Limb (tissue), 2 donors: ENCODE results near the gene TMEM94.
"Not testable (repeated sequence)": the region's sequence is repeated elsewhere in the genome, so short reads cannot be mapped to it uniquely, and the experiment has no call there.

Source experiments
- DNase-seq, 2 donors: peaks; one replicate each; pipeline ENCODE4 v3.0.0-alpha.2; 2016; ENCODE audit errors: extremely low spot score in 2 of 2

The TMEM94 gene

DNA sequence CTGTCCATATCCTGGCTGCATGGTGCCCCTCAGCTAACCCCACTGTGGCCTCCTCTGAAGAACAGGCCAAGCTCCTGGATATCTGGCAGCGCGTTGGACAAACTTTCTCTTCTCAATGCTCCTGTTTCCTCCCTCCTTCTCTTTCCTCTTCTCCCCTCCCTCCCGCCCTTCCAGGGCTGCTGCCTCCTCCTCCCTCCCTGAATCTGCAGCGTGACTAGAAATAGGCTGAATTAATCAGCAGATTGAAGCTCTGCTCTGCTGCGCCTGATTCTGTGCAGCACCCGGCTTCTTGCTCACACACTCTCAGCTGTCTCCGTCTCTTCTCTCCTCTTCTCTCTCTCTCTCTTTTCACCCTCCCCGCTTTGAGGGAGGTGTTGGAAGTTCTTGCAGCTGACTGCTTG is 19.8 kb downstream of the TMEM94 start:
- peak in 1 of 2 donors; percentile 40 for DNase-seq

DNA sequence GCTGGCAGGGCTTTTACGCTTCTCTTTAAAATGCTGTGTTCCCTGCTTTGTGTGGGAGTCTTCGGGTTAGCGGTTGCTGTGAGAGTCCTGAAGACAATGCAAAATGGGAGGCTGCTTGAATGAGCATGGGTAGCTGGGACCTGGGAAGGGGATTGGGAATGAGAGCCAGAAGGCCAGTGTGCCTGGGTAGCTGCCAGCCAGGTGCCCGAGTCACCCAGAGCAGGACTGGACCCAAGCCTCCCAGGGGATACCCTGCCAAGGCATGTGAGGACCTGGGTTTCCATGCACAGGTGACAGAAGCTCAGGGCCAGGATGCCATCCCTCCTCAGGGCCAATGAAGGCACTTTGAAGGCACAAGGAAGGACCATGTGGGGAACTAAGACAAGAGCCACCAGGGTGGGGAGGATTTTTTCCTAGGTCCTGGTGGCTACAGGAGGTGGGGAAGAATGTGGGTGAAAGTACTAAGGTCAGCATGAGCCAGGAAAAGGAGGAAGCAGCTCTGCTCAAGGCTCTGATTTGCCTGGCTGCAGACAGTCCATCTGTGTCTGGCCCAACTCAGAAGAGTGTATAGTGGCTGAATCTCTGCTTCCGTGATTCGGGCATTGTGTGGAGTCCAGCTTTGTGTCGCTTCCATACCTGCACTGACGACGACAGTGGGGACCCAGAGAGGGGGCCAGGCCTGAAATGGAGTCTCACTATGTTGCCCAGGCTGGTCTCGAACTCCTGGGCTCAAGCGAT is 20.5 kb downstream of the TMEM94 start:
- no peak for DNase-seq

DNA sequence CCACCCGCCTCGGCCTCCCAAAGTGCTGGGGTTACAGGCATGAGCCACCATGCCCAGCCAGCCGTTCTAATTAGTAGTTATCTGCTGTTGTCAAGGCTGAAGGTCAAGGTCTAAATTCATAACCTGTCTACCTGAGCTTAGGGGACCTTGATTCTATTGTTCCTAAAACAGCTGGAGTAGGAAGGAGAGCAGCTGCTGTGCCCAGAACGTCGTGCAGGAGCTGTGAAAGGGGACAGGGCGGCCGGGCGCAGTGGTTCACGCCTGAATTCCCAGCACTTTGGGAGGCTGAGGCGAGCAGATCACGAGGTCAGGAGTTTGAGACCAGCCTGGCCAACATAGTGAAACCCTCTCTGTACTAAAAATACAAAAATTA is 21.0 kb downstream of the TMEM94 start:
- not testable (repeated sequence) for DNase-seq

DNA sequence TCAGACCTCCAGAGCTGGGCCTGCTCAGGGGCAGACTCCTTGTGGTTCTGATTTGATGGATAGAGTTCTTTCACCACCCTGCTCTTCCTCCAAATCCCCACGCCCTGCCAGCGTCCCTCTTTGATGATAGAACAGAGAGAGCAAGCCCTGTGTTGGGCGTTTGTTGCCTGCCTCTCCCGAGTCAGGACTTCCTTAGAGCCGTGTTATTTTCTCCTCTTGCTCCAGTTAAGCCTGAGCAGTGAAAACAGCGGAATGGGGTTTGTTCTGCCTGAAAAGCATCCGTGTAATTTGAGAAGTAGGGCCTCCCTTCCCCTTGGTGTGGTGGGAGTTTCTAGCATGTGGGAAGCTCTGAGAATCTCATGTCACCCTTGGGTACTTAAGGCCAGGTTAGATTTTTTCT is 22.1 kb downstream of the TMEM94 start:
- no peak for DNase-seq

DNA sequence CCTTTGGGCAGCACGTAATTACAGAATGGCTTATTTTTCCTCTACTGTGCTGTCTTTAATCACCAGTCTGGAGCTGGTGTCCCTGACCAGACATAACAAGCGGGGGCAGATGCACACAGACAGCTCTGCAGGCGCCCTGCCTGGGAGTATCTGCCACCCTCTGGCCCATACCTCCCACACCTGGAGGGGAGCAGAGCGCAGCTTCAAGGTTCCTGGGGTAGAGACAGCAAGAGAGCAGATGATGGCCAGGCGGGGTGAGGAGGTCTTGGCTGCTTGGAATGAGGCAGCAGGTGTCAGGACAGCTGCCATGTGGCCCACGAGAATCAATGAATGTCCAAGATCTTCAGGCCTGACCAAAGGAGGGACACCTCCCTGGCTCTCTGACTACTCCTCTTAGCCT is 23.8 kb downstream of the TMEM94 start:
- DNase-seq: peak in 1 of 2 donors; percentile 16

DNA sequence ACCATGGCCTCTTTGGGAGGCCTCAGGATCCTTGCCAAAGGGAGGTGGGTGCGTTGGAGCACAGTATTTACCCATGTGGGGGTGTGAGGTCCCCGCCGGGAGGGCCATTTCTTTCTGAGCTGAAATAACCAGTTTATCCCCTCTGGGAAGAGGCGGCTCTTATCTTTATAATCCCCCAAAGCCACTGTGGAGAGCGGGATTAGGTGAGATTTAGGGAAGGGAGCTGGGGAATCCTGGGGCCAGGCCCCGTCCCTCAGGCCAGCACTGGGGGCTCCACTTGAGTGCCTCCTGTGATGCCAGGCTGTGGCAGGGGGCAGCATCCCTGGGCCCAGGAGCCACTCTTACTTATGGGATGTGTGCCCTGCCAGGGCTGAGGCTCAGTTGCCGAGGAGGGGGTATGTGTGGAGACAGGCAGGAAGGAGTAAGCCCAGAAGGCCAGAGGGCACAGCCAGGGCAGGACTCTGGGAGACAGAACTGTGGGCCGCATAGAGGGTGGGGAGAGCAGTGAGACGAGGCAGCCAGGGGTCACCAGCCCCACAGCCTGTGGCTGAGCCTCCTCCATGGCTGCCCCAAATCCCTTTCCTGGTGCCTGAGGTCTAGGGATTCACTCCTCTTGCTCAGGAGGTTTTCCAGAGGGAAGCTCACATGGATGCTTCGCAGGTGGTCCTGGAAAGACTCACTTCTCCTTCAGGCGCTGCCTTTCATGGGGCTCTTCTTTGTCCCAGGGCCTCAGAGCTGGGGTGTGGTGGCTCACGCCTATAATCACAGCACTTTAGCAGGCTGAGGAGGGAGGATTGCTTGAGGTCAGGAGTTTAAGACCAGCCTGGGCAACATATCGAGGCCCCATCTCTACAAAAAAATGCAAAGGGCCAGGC is 25.0 kb downstream of the TMEM94 start:
- no peak for DNase-seq

- no peak for DNase-seq
These were observed 25.9 kb downstream of the TMEM94 start for GRCh38 chr17:75482098-75482942.

DNA sequence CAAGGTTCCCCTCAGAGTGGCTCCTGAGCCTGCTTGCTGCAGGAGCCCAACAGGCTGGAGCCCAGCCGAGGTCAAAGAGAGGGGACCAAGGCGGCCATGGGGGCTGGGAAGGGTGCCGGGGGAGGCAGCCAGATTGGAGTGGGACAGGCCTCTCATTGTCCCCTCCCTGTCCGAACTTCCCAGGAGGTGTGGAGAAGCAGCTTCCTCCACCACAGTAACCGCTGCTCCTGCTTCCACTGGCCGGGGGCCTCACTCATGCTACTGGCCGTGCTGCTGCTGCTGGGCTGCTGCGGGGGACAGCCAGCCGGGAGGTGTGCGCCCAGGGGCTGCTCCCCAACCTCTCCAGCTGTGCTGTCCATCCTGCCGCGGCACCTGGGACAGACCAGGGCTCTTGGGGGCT is 29.3 kb downstream of the TMEM94 start:
- DNase-seq: no peak

DNA sequence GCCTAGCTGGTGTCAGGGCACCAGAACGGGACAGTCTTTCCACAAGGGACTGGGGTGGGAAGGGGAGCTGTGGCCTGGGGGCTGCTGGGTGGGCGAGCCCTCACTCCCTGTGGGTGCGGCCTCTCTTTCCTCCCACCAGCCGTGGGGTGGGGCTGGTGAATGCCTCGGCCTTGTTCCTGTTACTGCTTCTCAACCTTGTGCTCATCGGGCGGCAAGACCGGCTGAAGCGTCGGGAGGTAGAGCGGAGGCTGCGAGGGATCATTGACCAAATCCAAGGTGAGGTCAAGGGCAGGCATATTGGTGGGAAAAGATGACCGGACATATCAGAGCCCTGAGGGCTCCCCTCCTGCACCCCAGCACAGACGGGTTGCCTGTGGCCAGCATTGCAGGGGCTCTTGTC is 29.7 kb downstream of the TMEM94 start:
- no peak for DNase-seq

GRCh38 chr17:75486951-75487350 is 30.5 kb downstream of the TMEM94 start:
- no peak for DNase-seq

DNA sequence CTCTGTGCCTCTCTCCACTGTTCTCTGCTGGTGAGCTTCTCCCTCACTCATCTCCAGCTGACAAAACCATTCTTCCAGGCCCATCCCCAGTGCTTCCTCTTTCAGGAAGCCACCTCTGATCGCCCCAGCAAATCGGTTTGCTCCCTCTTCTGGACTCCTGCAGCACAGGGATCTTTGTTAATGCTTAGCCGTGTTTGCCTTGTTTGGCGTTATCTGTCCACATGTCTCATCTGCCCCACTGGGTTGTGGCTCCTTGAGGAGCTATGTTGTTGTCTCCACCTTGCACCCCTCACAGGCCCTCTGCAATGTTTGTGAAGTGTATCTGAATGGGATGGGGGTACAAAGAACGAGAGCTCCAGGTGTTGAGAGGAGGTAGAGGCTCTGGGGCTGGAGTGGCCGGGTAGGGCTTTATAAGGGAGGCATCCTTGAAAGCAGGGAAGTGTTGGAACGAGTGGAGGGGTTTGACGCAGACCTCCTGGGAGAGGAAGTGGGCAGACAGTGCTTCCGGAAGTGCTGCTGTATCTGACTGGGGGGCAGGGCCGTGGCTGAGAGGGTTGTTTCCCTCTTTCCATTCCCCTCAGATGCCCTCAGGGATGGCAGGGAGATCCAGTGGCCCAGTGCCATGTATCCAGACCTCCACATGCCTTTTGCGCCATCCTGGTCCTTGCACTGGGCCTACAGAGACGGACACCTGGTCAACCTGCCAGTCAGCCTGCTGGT is 31.1 kb downstream of the TMEM94 start:
- no peak for DNase-seq

- no peak for DNase-seq
These were observed 32.5 kb downstream of the TMEM94 start for GRCh38 chr17:75488693-75489510.

DNA sequence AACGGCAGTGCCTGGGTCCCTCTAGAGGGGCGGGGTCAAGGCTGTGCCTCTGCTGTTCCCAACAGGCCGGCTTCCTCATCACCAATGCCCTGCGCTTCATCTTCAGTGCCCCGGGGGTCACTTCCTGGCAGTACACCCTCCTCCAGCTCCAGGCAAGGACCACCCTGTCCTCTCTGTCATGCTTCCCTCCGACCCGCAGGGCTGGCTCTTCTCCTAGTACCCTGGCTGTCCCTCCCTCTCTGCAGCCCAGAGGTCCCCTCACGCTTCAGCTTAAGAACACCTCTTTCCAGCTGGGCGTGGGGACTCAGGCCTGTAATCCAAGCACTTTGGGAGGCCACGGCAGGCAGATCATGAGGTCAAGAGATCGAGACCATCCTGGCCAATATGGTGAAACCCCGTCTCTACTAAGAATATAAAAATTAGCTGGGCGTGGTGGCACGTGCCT is 33.1 kb downstream of the TMEM94 start:
- no peak for DNase-seq

GRCh38 chr17:75490173-75490743 is 33.8 kb downstream of the TMEM94 start:
- DNase-seq: no peak

DNA sequence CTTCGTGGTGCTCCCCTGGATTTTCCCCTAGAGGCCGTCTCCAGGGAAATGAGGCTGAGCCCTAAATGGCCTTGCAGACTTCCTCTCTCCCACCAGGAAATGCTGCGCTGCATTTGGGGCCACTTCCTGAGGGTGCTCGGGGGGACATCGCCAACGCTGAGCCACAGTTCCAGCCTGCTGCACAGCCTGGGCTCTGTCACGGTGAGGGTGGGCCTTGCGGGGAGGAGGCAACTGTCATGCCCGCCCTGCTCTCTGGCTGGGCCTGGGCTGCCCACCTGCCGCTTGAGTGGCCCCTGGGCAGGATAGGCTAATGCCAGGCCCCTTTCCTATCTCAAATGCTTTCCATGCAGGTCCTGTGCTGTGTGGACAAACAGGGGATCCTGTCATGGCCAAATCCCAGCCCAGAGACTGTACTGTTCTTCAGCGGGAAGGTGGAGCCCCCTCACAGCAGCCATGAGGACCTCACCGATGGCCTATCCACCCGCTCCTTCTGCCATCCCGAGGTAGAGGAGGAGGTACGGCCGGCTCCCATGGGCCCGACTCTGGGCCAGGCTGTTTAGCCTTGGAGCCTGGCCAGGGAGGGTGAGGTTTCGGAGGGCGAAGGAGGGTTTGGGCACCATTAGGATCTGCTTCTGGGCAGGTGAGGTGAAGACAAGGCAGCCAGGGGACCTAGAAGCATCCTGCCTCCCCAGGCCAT is 34.7 kb downstream of the TMEM94 start:
- DNase-seq: no peak

GRCh38 chr17:75491680-75492079 is 35.2 kb downstream of the TMEM94 start:
- DNase-seq: no peak

- no peak for DNase-seq
These were observed 36.2 kb downstream of the TMEM94 start for GRCh38 chr17:75492555-75493168.

DNA sequence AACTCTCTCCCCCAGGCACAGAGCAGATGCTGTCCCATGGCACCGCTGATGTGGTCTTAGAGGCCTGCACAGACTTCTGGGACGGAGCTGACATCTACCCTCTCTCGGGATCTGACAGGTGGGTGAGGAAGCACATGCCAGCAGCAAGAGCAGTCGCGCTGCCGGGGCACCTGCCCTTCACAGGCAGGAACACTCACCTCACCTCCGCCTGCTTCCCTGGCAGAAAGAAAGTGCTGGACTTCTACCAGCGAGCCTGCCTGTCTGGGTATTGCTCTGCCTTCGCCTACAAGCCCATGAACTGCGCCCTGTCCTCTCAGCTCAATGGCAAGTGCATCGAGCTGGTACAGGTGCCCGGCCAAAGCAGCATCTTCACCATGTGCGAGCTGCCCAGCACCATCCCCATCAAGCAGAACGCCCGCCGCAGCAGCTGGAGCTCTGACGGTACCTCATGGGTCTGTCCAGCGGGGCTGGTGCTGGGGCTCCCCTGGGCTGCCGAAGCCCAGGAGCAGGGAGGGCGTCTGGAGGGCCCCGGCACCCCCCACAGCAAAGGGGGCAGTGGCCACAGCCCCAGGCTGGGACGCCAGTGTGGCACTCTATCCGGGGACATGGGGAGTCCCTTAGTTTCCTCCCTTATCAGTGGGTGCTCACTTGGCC is 37.2 kb downstream of the TMEM94 start:
- DNase-seq: no peak
